ENCODE measurements around the gene TMPRSS3.

GRCh38 chr21:42441963-42442362, 46.1 kb upstream of the TMPRSS3 start:
- TF ChIP-seq, protein P1, sequence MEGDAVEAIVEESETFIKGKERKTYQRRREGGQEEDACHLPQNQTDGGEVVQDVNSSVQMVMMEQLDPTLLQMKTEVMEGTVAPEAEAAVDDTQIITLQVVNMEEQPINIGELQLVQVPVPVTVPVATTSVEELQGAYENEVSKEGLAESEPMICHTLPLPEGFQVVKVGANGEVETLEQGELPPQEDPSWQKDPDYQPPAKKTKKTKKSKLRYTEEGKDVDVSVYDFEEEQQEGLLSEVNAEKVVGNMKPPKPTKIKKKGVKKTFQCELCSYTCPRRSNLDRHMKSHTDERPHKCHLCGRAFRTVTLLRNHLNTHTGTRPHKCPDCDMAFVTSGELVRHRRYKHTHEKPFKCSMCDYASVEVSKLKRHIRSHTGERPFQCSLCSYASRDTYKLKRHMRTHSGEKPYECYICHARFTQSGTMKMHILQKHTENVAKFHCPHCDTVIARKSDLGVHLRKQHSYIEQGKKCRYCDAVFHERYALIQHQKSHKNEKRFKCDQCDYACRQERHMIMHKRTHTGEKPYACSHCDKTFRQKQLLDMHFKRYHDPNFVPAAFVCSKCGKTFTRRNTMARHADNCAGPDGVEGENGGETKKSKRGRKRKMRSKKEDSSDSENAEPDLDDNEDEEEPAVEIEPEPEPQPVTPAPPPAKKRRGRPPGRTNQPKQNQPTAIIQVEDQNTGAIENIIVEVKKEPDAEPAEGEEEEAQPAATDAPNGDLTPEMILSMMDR (IDR thresholded peaks at IDR 0.05) = no peak
- TF ChIP-seq POLR2A (IDR thresholded peaks at IDR 0.05) = no peak
- no peak for TF ChIP-seq POLR2AphosphoS5 (IDR thresholded peaks at IDR 0.05)
